H9 (cell line): ENCODE measurements around the gene ALKBH8. TPM values are rescaled to one million over a fixed set of nuclear protein-coding genes. Genes with fewer than 3 reads are reported as not detected.

Source experiments
- DNase-seq: peaks from one replicate; pipeline ENCODE4 v3.0.0-alpha.2; 2017
- H2AFZ ChIP-seq: one replicate; pipeline ENCODE4 v1.6.1; 2013; ENCODE audit warnings: mild to moderate bottlenecking, low read length, control low read depth, moderate library complexity
- H2AK5ac ChIP-seq: 2 replicates; pipeline ENCODE4 v1.6.1; 2013; ENCODE audit warnings: low read length, control low read depth, mixed read lengths; ENCODE audit not compliant: insufficient read length
- H2BK120ac ChIP-seq: one replicate; pipeline ENCODE4 v1.6.1; 2013; ENCODE audit warnings: low read depth, mild to moderate bottlenecking, low read length, control low read depth, inconsistent platforms; ENCODE audit not compliant: poor library complexity, severe bottlenecking
- H2BK12ac ChIP-seq: 2 replicates; pipeline ENCODE4 v1.6.1; 2013; ENCODE audit warnings: low read length, control low read depth, mixed read lengths, low read depth; ENCODE audit not compliant: insufficient read length
- H2BK15ac ChIP-seq: 2 replicates; pipeline ENCODE4 v1.6.1; 2013; ENCODE audit warnings: low read depth, low read length, control low read depth
- H2BK20ac ChIP-seq: one replicate; pipeline ENCODE4 v1.6.1; 2013; ENCODE audit warnings: low read depth, mild to moderate bottlenecking, low read length, control low read depth, inconsistent platforms; ENCODE audit not compliant: poor library complexity, severe bottlenecking
- H2BK5ac ChIP-seq: 2 replicates; pipeline ENCODE4 v1.6.1; 2013; ENCODE audit warnings: low read length, control low read depth, mixed read lengths; ENCODE audit not compliant: insufficient read length
- H3K14ac ChIP-seq: 2 replicates; pipeline ENCODE4 v1.6.1; 2013; ENCODE audit warnings: low read length, control low read depth; ENCODE audit not compliant: insufficient read depth
- H3K18ac ChIP-seq: 2 replicates; pipeline ENCODE4 v1.6.1; 2013; ENCODE audit warnings: low read depth, mild to moderate bottlenecking, mixed read lengths, low read length, control low read depth; ENCODE audit not compliant: insufficient read length
- H3K23ac ChIP-seq: 2 replicates; pipeline ENCODE4 v1.6.1; 2013; ENCODE audit warnings: low read length, control low read depth, mixed read lengths, low read depth; ENCODE audit not compliant: insufficient read length
- H3K23me2 ChIP-seq: 2 replicates; pipeline ENCODE4 v1.6.1; 2013; ENCODE audit warnings: low read depth, mild to moderate bottlenecking, mixed read lengths, low read length, control low read depth; ENCODE audit not compliant: insufficient read length, poor library complexity, severe bottlenecking
- H3K27ac ChIP-seq: 2 replicates; pipeline ENCODE4 v1.5.1; 2013; ENCODE audit warnings: low read length, control low read depth, mixed read lengths, low read depth; ENCODE audit not compliant: insufficient read length
- H3K27me3 ChIP-seq: 2 replicates; pipeline ENCODE4 v1.6.1; 2013; ENCODE audit warnings: low read length, control low read depth, inconsistent platforms; ENCODE audit not compliant: insufficient read depth
- H3K4ac ChIP-seq: 2 replicates; pipeline ENCODE4 v1.6.1; 2013; ENCODE audit warnings: low read depth, mild to moderate bottlenecking, control low read depth, inconsistent platforms, low read length, moderate library complexity
- H3K4me1 ChIP-seq: 2 replicates; pipeline ENCODE4 v1.6.1; 2013; ENCODE audit warnings: low read length, control low read depth, inconsistent platforms; ENCODE audit not compliant: insufficient read depth
- H3K4me2 ChIP-seq: 2 replicates; pipeline ENCODE4 v1.6.1; 2013; ENCODE audit warnings: low read length, control low read depth, mixed read lengths; ENCODE audit not compliant: insufficient read length, insufficient read depth
- H3K56ac ChIP-seq: 2 replicates; pipeline ENCODE4 v1.6.1; 2013; ENCODE audit warnings: low read depth, mild to moderate bottlenecking, mixed read lengths, low read length, control low read depth; ENCODE audit not compliant: insufficient read length
- H3K79me1 ChIP-seq: 2 replicates; pipeline ENCODE4 v1.6.1; 2013; ENCODE audit warnings: low read depth, mild to moderate bottlenecking, moderate library complexity, low read length, control low read depth, inconsistent platforms; ENCODE audit not compliant: insufficient read depth, poor library complexity, severe bottlenecking
- H3K79me2 ChIP-seq: 2 replicates; pipeline ENCODE4 v1.6.1; 2013; ENCODE audit warnings: low read length, control low read depth, inconsistent platforms; ENCODE audit not compliant: insufficient read depth
- H3K9ac ChIP-seq: 2 replicates; pipeline ENCODE4 v1.6.1; 2013; ENCODE audit warnings: low read length, control low read depth, mixed read lengths; ENCODE audit not compliant: insufficient read length; ENCODE audit errors: extremely low read depth
- H3K9me3 ChIP-seq: one replicate; pipeline ENCODE4 v1.6.1; 2013; ENCODE audit warnings: low read depth, low read length, inconsistent platforms; ENCODE audit not compliant: control insufficient read depth
- H3T11ph ChIP-seq: one replicate; pipeline ENCODE4 v1.6.1; 2013; ENCODE audit warnings: mild to moderate bottlenecking, low read length, control low read depth, inconsistent platforms
- H4K20me1 ChIP-seq: one replicate; pipeline ENCODE4 v1.6.1; 2013; ENCODE audit not compliant: control insufficient read depth, insufficient read length, insufficient read depth
- H4K5ac ChIP-seq: 2 replicates; pipeline ENCODE4 v1.6.1; 2013; ENCODE audit warnings: low read depth, mild to moderate bottlenecking, mixed read lengths, low read length, control low read depth; ENCODE audit not compliant: insufficient read length
- H4K8ac ChIP-seq: replicated peaks from 2 replicates; pipeline ENCODE4 v1.6.1; 2013; ENCODE audit warnings: low read length, control low read depth, mixed read lengths, low read depth; ENCODE audit not compliant: insufficient read length
- H4K91ac ChIP-seq: 2 replicates; pipeline ENCODE4 v1.6.1; 2013; ENCODE audit warnings: low read depth, mild to moderate bottlenecking, moderate library complexity, mixed read lengths, low read length, control low read depth; ENCODE audit not compliant: insufficient read length
- H3K27ac Mint-ChIP-seq, 3 experiments: 2 replicates in 2 of 3; 3 replicates in 1 of 3; pipeline ENCODE4 v1.8.0; 2020 to 2021; ENCODE audit warnings: mixed read lengths in 3 of 3, mild to moderate bottlenecking in 1 of 3, moderate library complexity in 1 of 3
- H3K27me3 Mint-ChIP-seq: 2 replicates; pipeline ENCODE4 v1.8.0; 2021; ENCODE audit warnings: low read depth, mild to moderate bottlenecking, moderate library complexity, mixed read lengths
- H3K36me3 Mint-ChIP-seq, 3 experiments: 2 replicates in 2 of 3; 3 replicates in 1 of 3; pipeline ENCODE4 v1.8.0; 2020 to 2021; ENCODE audit warnings: low read depth in 3 of 3, mixed read lengths in 3 of 3; ENCODE audit not compliant: insufficient read depth in 1 of 3
- H3K4me1 Mint-ChIP-seq, 2 experiments: 2 replicates each; pipeline ENCODE4 v1.8.0; 2020; ENCODE audit warnings: mixed read lengths in 2 of 2
- H3K4me3 Mint-ChIP-seq, 2 experiments: 2 replicates in 1 of 2; 3 replicates in 1 of 2; pipeline ENCODE4 v1.8.0; 2020 to 2021; ENCODE audit warnings: mild to moderate bottlenecking in 2 of 2, mixed read lengths in 2 of 2, moderate library complexity in 1 of 2
- H3K9me3 Mint-ChIP-seq, 2 experiments: 2 replicates in 1 of 2; 3 replicates in 1 of 2; pipeline ENCODE4 v1.8.0; 2020; ENCODE audit warnings: mild to moderate bottlenecking in 2 of 2, mixed read lengths in 2 of 2, moderate library complexity in 1 of 2
- CTCF ChIP-seq: fragments of 200-600 bp; sonication (generic); conservative IDR thresholded peaks from 3 replicates; pipeline ENCODE4 v1.8.0; 2021; ENCODE audit warnings: antibody characterized with exemption, mild to moderate bottlenecking
- WGBS: extraction: QIAGEN DNeasy Blood & Tissue Kit; methylation state at CpG from one replicate; pipeline ENCODE4 v1.1.7; 2013; ENCODE audit warnings: missing lambda C conversion rate, low lambda C conversion rate, mixed read lengths; ENCODE audit not compliant: insufficient read length; ENCODE audit errors: extremely low coverage; 5-methylcytosine and 5-hydroxymethylcytosine counted together
- total RNA-seq: library from RNA; stranded (reverse); gene quantifications from 2 replicates; pipeline ENCODE4 v1.2.1, GENCODE V29; 2021

ALKBH8 gene
- total RNA-seq, 1 experiment from 2014 or later = 12.7 TPM

GRCh38 chr11:107453594-107454286, 111.8 kb downstream of the ALKBH8 start:
- Histone ChIP-seq H2BK5ac (no peak overlapping the region), H3K79me1 (no peaks in the 10 kb centered on the region), H2AK5ac (no peak overlapping the region), H3K27me3 (no peaks in the 10 kb centered on the region), H2BK15ac (no peak overlapping the region), H2BK120ac (no peak overlapping the region), H3K23ac (no peak overlapping the region), H2BK20ac (no peak overlapping the region), H3K4me2 (no peak overlapping the region), H4K91ac (no peak overlapping the region), H4K8ac (no peak overlapping the region), H3K79me2 (peaks cover 2% of the 10 kb centered on the region; the same call in 1 of the 2 replicates), H3K9ac (no peak overlapping the region), H3T11ph (no peak overlapping the region), H3K56ac (no peak overlapping the region), H4K20me1 (no peaks in the 10 kb centered on the region), H3K23me2 (no peaks in the 10 kb centered on the region), H3K18ac (no peak overlapping the region), H3K4me1 (no peaks in the 10 kb centered on the region), H3K4ac (no peak overlapping the region), H4K5ac (no peak overlapping the region), H3K27ac (no peak overlapping the region), H2BK12ac (no peak overlapping the region), H3K9me3 (no peaks in the 10 kb centered on the region), H2AFZ (no peak overlapping the region), H3K14ac (no peak overlapping the region)
- peaks cover 10 to 17% of the 10 kb centered on the region in 2 experiments for H3K4me1 Mint-ChIP-seq
- no peak overlapping the region for H3K4me3 Mint-ChIP-seq
- no CpG with 5 or more reads among the region's 5 CpGs for whole genome bisulfite sequencing
- H3K27me3 Mint-ChIP-seq = no peaks in the 10 kb centered on the region
- no peak for DNase-seq
- H3K9me3 Mint-ChIP-seq = no peaks in the 10 kb centered on the region
- TF ChIP-seq CTCF = no peak
- peaks cover 2 to 22% (median 19%) of the 10 kb centered on the region in 3 experiments; a peak in 6 of 7 replicates for H3K36me3 Mint-ChIP-seq
- H3K27ac Mint-ChIP-seq = no peak overlapping the region

Other genes with a start within 250 kb of the ALKBH8 start
- gene CWF19L2, start 107.9 kb downstream of the ALKBH8 start, total RNA-seq = 16.6 and 18.4 TPM in 2 replicates
- 0.61 and 0.81 TPM in 2 replicates for gene ELMOD1, start 25.4 kb upstream of the ALKBH8 start, total RNA-seq
- gene SLN, start 146.3 kb upstream of the ALKBH8 start, total RNA-seq = not detected in 2 replicates